GM23338 (cell line): ENCODE results near the gene FCRL6. TPM values are rescaled to one million over a fixed set of nuclear protein-coding genes. Genes with fewer than 3 reads are reported as not detected.

Source experiments
- ATAC-seq: fragments of 200-7000 bp; cut with Tn5 transposase; 3 replicates; pipeline ENCODE4 v1.9.1; 2020
- DNase-seq: peaks from one replicate; pipeline ENCODE4 v3.0.0-alpha.2; 2015; ENCODE audit warnings: low spot score
- H2AFZ ChIP-seq: fragments of 200-600 bp; sonication (generic); 2 replicates; pipeline ENCODE4 v1.8.0; 2016; ENCODE audit warnings: antibody characterized with exemption, mild to moderate bottlenecking, moderate library complexity
- H3F3A ChIP-seq: fragments of 200-600 bp; sonication (generic); replicated peaks from 2 replicates; pipeline ENCODE4 v1.8.0; 2017; ENCODE audit warnings: antibody characterized with exemption, mixed run types, low read depth
- H3K27ac ChIP-seq: fragments of 200-600 bp; sonication (generic); 2 replicates; pipeline ENCODE4 v1.6.1; 2016; ENCODE audit warnings: low read depth
- H3K27me3 ChIP-seq: fragments of 200-600 bp; sonication (generic); 2 replicates; pipeline ENCODE4 v1.8.0; 2016; ENCODE audit warnings: mild to moderate bottlenecking, mixed run types, moderate library complexity; ENCODE audit not compliant: insufficient read depth
- H3K36me3 ChIP-seq: fragments of 200-600 bp; sonication (generic); 2 replicates; pipeline ENCODE4 v1.8.0; 2016; ENCODE audit warnings: mild to moderate bottlenecking; ENCODE audit not compliant: insufficient read depth
- H3K4me1 ChIP-seq: fragments of 200-600 bp; sonication (generic); 2 replicates; pipeline ENCODE4 v1.8.0; 2016; ENCODE audit warnings: mild to moderate bottlenecking, moderate library complexity; ENCODE audit not compliant: insufficient read depth
- H3K4me2 ChIP-seq: fragments of 200-600 bp; sonication (generic); 2 replicates; pipeline ENCODE4 v1.7.1; 2017; ENCODE audit warnings: mixed run types
- H3K4me3 ChIP-seq: fragments of 200-600 bp; sonication (generic); 2 replicates; pipeline ENCODE4 v1.6.1; 2016; ENCODE audit warnings: mixed run types
- H3K79me2 ChIP-seq: fragments of 200-600 bp; sonication (generic); replicated peaks from 2 replicates; pipeline ENCODE4 v1.8.0; 2017; ENCODE audit warnings: mild to moderate bottlenecking; ENCODE audit not compliant: insufficient read depth
- H3K9me2 ChIP-seq: fragments of 200-600 bp; sonication (generic); 2 replicates; pipeline ENCODE4 v1.8.0; 2017; ENCODE audit not compliant: insufficient read depth
- H4K20me1 ChIP-seq: fragments of 200-600 bp; sonication (generic); replicated peaks from 2 replicates; pipeline ENCODE4 v1.8.0; 2017; ENCODE audit warnings: mild to moderate bottlenecking; ENCODE audit not compliant: insufficient read depth
- H3K27ac Mint-ChIP-seq: 2 replicates; pipeline ENCODE4 v1.8.0; 2020; ENCODE audit warnings: inconsistent platforms, mild to moderate bottlenecking, moderate library complexity, mixed read lengths
- H3K27me3 Mint-ChIP-seq: 3 replicates; pipeline ENCODE4 v1.8.0; 2022; ENCODE audit warnings: low read depth, mild to moderate bottlenecking, moderate library complexity, mixed read lengths, inconsistent platforms; ENCODE audit not compliant: insufficient read depth, poor library complexity
- H3K36me3 Mint-ChIP-seq: 3 replicates; pipeline ENCODE4 v1.8.0; 2021; ENCODE audit warnings: low read depth, mild to moderate bottlenecking, inconsistent platforms, moderate library complexity, mixed read lengths
- H3K4me1 Mint-ChIP-seq: 3 replicates; pipeline ENCODE4 v1.8.0; 2020; ENCODE audit warnings: mild to moderate bottlenecking, inconsistent platforms, mixed read lengths
- H3K4me3 Mint-ChIP-seq: 3 replicates; pipeline ENCODE4 v1.8.0; 2021; ENCODE audit warnings: moderate library complexity, mild to moderate bottlenecking, inconsistent platforms, mixed read lengths
- H3K9me3 Mint-ChIP-seq: 3 replicates; pipeline ENCODE4 v1.8.0; 2020; ENCODE audit warnings: moderate library complexity, mild to moderate bottlenecking, inconsistent platforms, mixed read lengths
- CTCF ChIP-seq, 2 experiments: fragments of 200-600 bp in 1 of 2; sonication (generic) in 1 of 2; conservative IDR thresholded peaks; 2 replicates each; pipeline versions ENCODE4 v1.5.1 to v1.6.1; 2016 to 2017; ENCODE audit warnings: antibody characterized with exemption in 2 of 2, low read depth in 2 of 2, mild to moderate bottlenecking in 2 of 2, moderate library complexity in 1 of 2
- EZH2 ChIP-seq: fragments of 200-600 bp; sonication (generic); IDR thresholded peaks from one replicate; pipeline ENCODE4 v1.8.0; 2017; ENCODE audit warnings: antibody characterized with exemption, mild to moderate bottlenecking, low read depth; ENCODE audit not compliant: unreplicated experiment
- NANOG ChIP-seq: IDR thresholded peaks from 2 replicates; pipeline ENCODE4 v1.6.1; 2016; ENCODE audit warnings: antibody characterized with exemption, borderline replicate concordance
- POLR2AphosphoS5 ChIP-seq: IDR thresholded peaks from 2 replicates; pipeline ENCODE4 v1.6.1; 2016; ENCODE audit warnings: antibody characterized with exemption, low read depth
- REST ChIP-seq: IDR thresholded peaks from one replicate; pipeline ENCODE4 v1.6.1; 2018; ENCODE audit warnings: antibody characterized with exemption; ENCODE audit not compliant: unreplicated experiment
- polyA plus RNA-seq: library from polyadenylated mRNA; unstranded; fragments of >200 nt; fragmentation: Nextera tagmentation; extraction: Ambion mirVana; gene quantifications from 2 replicates; pipeline ENCODE4 v1.2.1, GENCODE V29; 2016
- total RNA-seq: library from RNA; depleted of rRNA; stranded (reverse); fragments of >200 nt; shearing (Covaris generic); gene quantifications from 2 replicates; pipeline ENCODE4 v1.2.3, GENCODE V29; 2014

The FCRL6 gene
- total and polyA plus RNA-seq, 2 experiments from 2014 or later: not detected

DNA sequence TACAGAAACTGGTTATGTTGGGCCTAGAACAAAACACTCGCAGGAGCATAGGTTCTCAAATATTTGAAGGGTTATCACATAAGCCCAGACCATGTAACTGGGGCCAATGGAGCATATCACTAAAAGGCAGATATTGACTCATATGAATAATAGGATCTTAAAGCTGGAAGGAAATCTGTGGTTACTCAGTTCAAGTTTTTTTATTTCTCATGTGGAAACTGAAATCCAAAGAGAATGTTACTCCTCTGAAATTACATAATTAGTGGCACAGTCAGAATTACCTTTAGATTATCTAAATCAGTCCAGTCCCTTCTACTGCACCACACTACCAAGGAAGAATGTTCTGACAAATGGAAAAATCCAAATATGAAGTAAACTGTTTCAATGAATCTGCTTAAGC is 36.6 kb downstream of the FCRL6 start:
- no peaks in the 10 kb centered on the region for H3K27me3 ChIP-seq
- Mint-ChIP-seq H3K36me3 (no peaks in the 10 kb centered on the region), H3K27ac (no peak overlapping the region), H3K4me3 (no peak overlapping the region; the same call in 2 of the 3 replicates), H3K4me1 (peaks cover 6% of the 10 kb centered on the region; the same call in 2 of the 3 replicates), H3K9me3 (no peaks in the 10 kb centered on the region), H3K27me3 (peaks cover 5% of the 10 kb centered on the region)
- no peaks in the 10 kb centered on the region for H3F3A ChIP-seq
- H3K79me2 ChIP-seq: no peaks in the 10 kb centered on the region
- ATAC-seq: no peak
- no peak overlapping the region for H3K4me2 ChIP-seq
- H3K9me2 ChIP-seq: no peaks in the 10 kb centered on the region; the same call in 1 of the 2 replicates
- TF ChIP-seq REST: no peak
- no peak for TF ChIP-seq EZH2
- no peaks in the 10 kb centered on the region; the same call in 1 of the 2 replicates for H3K4me1 ChIP-seq
- no peak for DNase-seq
- no peaks in the 10 kb centered on the region for H4K20me1 ChIP-seq
- H3K27ac ChIP-seq: no peak overlapping the region
- H3K36me3 ChIP-seq: no peaks in the 10 kb centered on the region
- H2AFZ ChIP-seq: no peak overlapping the region
- H3K4me3 ChIP-seq: no peak overlapping the region

DNA sequence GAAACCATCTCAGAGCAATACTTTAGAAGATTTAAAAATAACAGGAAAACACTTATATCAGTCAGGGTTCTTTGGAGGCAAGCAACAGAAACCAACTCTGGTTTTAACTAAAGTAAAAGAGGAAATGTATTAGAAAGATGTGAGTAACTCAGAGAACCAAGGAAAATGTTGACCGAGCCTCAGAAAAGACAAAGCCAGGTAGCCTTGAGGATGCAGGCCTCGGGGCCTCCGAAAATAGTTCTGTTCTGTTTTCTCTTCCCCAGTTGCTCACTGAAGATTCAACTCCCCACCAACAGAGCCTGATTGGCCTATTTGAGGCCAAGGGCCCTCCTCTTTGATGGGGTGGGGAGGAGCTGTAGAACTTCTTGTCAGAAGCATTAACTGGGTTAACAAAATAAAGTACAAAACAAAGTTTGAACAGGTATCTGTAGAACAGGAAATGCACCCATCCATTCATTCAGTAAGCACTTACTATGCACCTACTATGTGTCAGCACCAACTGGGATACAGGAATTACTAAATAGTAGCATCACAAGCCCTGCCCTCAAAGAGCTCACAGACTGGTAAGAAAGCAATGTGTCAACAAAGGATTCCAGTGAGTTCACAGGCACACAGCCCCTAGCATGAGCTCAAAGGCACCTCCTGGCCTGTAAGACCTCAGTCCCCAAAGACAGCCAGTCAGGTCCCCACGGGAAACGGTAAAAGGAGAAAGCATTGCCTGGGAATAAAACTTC is 37.1 kb downstream of the FCRL6 start:
- H3K4me1 ChIP-seq: no peaks in the 10 kb centered on the region; the same call in 1 of the 2 replicates
- no peak overlapping the region for H3K4me2 ChIP-seq
- no peaks in the 10 kb centered on the region for H3K27me3 ChIP-seq
- ATAC-seq (no peak), DNase-seq (no peak)
- H4K20me1 ChIP-seq: no peaks in the 10 kb centered on the region
- Mint-ChIP-seq H3K27ac (no peak overlapping the region), H3K9me3 (no peaks in the 10 kb centered on the region), H3K36me3 (no peaks in the 10 kb centered on the region), H3K4me3 (no peak overlapping the region), H3K4me1 (peaks cover 6% of the 10 kb centered on the region; the same call in 2 of the 3 replicates), H3K27me3 (peaks cover 4% of the 10 kb centered on the region)
- H3F3A ChIP-seq: no peaks in the 10 kb centered on the region
- H3K4me3 ChIP-seq: no peak overlapping the region
- no peak overlapping the region for H2AFZ ChIP-seq
- H3K27ac ChIP-seq: no peak overlapping the region
- TF ChIP-seq NANOG (no peak), CTCF (conservative IDR thresholded peaks at IDR 0.05; ENCODE audit: low read depth in 2 of 2) (no peak), POLR2AphosphoS5 (no peak)
- no peaks in the 10 kb centered on the region for H3K36me3 ChIP-seq
- no peaks in the 10 kb centered on the region for H3K79me2 ChIP-seq
- H3K9me2 ChIP-seq: no peaks in the 10 kb centered on the region; the same call in 1 of the 2 replicates
